ENCODE measurements around the gene GIGYF2. TPM values are rescaled to one million over a fixed set of nuclear protein-coding genes. Genes with fewer than 3 reads are reported as not detected.
"Not testable (repeated sequence)": the region's sequence is repeated elsewhere in the genome, so short reads cannot be mapped to it uniquely, and the experiment has no call there.

Gene GIGYF2
- total RNA-seq, 1 donor from 2014 or later, result 72.3 TPM

GRCh38 chr2:232842689-232843088 lies 145.6 kb downstream of the GIGYF2 start:
- H3K27ac Mint-ChIP-seq, result no peak overlapping the region
- no peaks in the 10 kb centered on the region for H3K27me3 Mint-ChIP-seq
- H3K4me1 Mint-ChIP-seq (ENCODE audit: low read depth), result peaks cover 11% of the 10 kb centered on the region
- H3K4me3 Mint-ChIP-seq (ENCODE audit: low read depth), result no peak overlapping the region
- no peaks in the 10 kb centered on the region for H3K9me3 Mint-ChIP-seq (ENCODE audit: low read depth)
- TF ChIP-seq CTCF (IDR thresholded peaks at IDR 0.05; ENCODE audit: unreplicated experiment), result no peak
- H3K36me3 Mint-ChIP-seq (ENCODE audit: insufficient read depth), result peaks cover 34% of the 10 kb centered on the region
- no peak for DNase-seq (ENCODE audit: low spot score, unreplicated experiment)

DNA sequence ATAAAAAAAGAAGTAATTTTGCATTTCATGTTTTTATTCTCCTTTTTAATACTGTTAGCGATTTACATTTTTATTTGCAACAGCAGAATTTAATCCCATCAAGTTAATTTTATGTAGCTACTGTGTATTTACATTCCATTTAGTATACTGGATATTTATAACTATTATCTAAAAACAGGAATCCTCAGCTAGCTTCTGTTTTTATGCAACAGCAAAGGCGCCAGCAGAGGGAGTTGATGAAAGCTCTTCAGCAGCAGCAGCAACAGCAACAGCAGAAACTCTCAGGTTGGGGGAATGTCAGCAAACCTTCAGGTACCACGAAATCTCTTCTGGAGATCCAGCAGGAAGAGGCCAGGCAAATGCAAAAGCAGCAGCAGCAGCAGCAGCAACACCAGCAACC lies 146.7 kb downstream of the GIGYF2 start:
- Mint-ChIP-seq H3K36me3 (ENCODE audit: insufficient read depth) (peaks cover 35% of the 10 kb centered on the region), H3K4me1 (ENCODE audit: low read depth) (no peaks in the 10 kb centered on the region), H3K27me3 (no peaks in the 10 kb centered on the region), H3K27ac (no peak overlapping the region), H3K4me3 (ENCODE audit: low read depth) (no peak overlapping the region), H3K9me3 (ENCODE audit: low read depth) (no peaks in the 10 kb centered on the region)
- no peak for TF ChIP-seq CTCF (IDR thresholded peaks at IDR 0.05; ENCODE audit: unreplicated experiment)
- no peak for DNase-seq (ENCODE audit: low spot score, unreplicated experiment)

DNA sequence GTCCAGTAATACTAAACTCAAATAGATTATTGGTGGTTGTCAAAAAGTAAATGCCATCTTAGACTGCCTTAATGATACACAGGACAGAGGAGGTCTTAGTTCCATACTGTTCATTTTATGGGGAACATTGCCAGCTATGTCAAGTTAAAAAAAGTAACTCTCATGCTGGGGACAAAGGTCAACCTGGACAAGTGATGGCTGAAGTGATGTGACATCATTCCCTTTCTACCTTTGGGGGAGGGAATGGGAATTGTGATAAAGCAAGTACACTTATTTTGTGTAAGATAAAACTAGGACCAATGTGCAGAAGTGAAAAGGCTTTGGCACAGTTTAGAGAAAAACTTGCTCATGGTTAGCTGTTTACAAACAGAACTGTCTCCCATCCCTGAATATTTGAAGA lies 148.9 kb downstream of the GIGYF2 start:
- no peaks in the 10 kb centered on the region for H3K27me3 Mint-ChIP-seq
- H3K27ac Mint-ChIP-seq, result no peak overlapping the region
- DNase-seq (ENCODE audit: low spot score, unreplicated experiment), result no peak
- H3K36me3 Mint-ChIP-seq (ENCODE audit: insufficient read depth), result peaks cover 23% of the 10 kb centered on the region
- H3K9me3 Mint-ChIP-seq (ENCODE audit: low read depth), result no peaks in the 10 kb centered on the region
- H3K4me3 Mint-ChIP-seq (ENCODE audit: low read depth), result no peak overlapping the region
- H3K4me1 Mint-ChIP-seq (ENCODE audit: low read depth), result no peaks in the 10 kb centered on the region
- TF ChIP-seq CTCF (IDR thresholded peaks at IDR 0.05; ENCODE audit: unreplicated experiment), result no peak

DNA sequence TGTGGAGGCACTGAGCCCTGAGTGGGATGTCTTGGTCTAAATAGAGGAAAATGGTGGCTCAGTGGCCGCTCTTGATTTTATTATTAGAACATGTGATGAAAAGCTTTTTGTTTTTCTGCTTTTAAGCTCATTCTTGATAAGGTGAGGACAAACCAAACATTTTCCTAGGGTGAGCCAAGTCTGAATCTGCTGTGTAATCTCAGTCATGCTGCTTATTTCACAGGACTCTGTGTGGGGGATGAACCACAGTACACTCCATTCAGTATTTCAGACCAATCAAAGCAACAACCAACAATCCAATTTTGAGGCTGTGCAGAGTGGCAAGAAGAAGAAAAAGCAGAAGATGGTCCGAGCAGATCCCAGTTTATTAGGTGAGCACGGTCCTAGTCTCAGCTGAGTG lies 152.9 kb downstream of the GIGYF2 start:
- H3K27me3 Mint-ChIP-seq, result no peaks in the 10 kb centered on the region
- DNase-seq (ENCODE audit: low spot score, unreplicated experiment), result no peak
- H3K27ac Mint-ChIP-seq, result no peak overlapping the region
- TF ChIP-seq CTCF (IDR thresholded peaks at IDR 0.05; ENCODE audit: unreplicated experiment), result no peak
- H3K36me3 Mint-ChIP-seq (ENCODE audit: insufficient read depth), result peaks cover 22% of the 10 kb centered on the region
- H3K4me3 Mint-ChIP-seq (ENCODE audit: low read depth), result no peak overlapping the region
- H3K9me3 Mint-ChIP-seq (ENCODE audit: low read depth), result no peaks in the 10 kb centered on the region
- no peaks in the 10 kb centered on the region for H3K4me1 Mint-ChIP-seq (ENCODE audit: low read depth)

- H3K4me3 Mint-ChIP-seq (ENCODE audit: low read depth); H3K27me3 Mint-ChIP-seq; H3K9me3 Mint-ChIP-seq (ENCODE audit: low read depth); H3K4me1 Mint-ChIP-seq (ENCODE audit: low read depth); DNase-seq (ENCODE audit: low spot score, unreplicated experiment): not testable (repeated sequence)
- peaks cover 23% of the 10 kb centered on the region for H3K36me3 Mint-ChIP-seq (ENCODE audit: insufficient read depth)
- peak overlapping the region; percentile 83 for H3K27ac Mint-ChIP-seq
Observed at GRCh38 chr2:232852081-232852480, 154.9 kb downstream of the GIGYF2 start.

DNA sequence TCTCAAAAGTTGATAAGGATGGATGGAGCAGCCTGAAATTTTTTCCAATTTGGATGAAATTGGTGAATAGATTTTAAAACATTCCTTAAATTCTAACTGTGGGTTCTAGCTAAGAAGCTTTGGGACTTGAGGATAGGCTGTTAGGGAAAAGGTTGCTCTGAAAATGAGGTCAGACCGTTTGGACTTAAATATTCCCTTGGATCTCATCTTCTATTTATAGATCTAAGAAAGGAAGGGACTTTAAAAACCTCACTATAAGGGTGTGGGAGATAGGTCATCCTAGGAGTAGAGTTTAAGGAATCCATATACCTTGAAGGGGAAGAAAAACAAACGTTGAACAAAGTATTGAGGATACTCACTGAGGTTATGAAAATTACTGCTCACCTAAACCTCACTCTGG lies 155.5 kb downstream of the GIGYF2 start:
- peaks cover 26% of the 10 kb centered on the region for H3K36me3 Mint-ChIP-seq (ENCODE audit: insufficient read depth)
- H3K4me3 Mint-ChIP-seq (ENCODE audit: low read depth), result no peak overlapping the region
- H3K27ac Mint-ChIP-seq, result peak overlapping the region; percentile 65
- peaks cover 6% of the 10 kb centered on the region for H3K4me1 Mint-ChIP-seq (ENCODE audit: low read depth)
- no peaks in the 10 kb centered on the region for H3K9me3 Mint-ChIP-seq (ENCODE audit: low read depth)
- no peak for DNase-seq (ENCODE audit: low spot score, unreplicated experiment)
- H3K27me3 Mint-ChIP-seq, result no peaks in the 10 kb centered on the region
- TF ChIP-seq CTCF (IDR thresholded peaks at IDR 0.05; ENCODE audit: unreplicated experiment), result no peak
